Cardiac septum (tissue), 1 donor: ENCODE results near the gene MTA2. TPM values are rescaled to one million over a fixed set of nuclear protein-coding genes. Genes with fewer than 3 reads are reported as not detected.
"Not testable (repeated sequence)": the region's sequence is repeated elsewhere in the genome, so short reads cannot be mapped to it uniquely, and the experiment has no call there.

Experiments
- DNase-seq: peaks from one replicate; pipeline ENCODE4 v3.0.0-alpha.2; 2020; ENCODE audit warnings: low spot score
- intact Hi-C: fragments of 100-400 bp; cut with DNase I; formaldehyde crosslinking; loops from one replicate; pipeline ENCODE4 v1.14.0; 2022
- total RNA-seq: library from RNA; stranded (reverse); fragmentation: NEBNext Ultra II Directional; extraction: Animal tissue kit (Norgen Biotek cat#: 25700); gene quantifications from one replicate; pipeline ENCODE4 v1.2.1, GENCODE V29; 2021
- donor health status: DM: no; HTN: no; CAD: no.

MTA2 gene
- total RNA-seq, 1 donor from 2014 or later = 36.8 TPM

- DNase-seq = peak; percentile 94
- intact Hi-C loops = no loop called here
Observed at GRCh38 chr11:62599069-62599696, 2.5 kb downstream of the MTA2 start.

- no peak for DNase-seq
- intact Hi-C loops = no loop called here
Observed at GRCh38 chr11:62595124-62595523, 6.5 kb downstream of the MTA2 start.

DNA sequence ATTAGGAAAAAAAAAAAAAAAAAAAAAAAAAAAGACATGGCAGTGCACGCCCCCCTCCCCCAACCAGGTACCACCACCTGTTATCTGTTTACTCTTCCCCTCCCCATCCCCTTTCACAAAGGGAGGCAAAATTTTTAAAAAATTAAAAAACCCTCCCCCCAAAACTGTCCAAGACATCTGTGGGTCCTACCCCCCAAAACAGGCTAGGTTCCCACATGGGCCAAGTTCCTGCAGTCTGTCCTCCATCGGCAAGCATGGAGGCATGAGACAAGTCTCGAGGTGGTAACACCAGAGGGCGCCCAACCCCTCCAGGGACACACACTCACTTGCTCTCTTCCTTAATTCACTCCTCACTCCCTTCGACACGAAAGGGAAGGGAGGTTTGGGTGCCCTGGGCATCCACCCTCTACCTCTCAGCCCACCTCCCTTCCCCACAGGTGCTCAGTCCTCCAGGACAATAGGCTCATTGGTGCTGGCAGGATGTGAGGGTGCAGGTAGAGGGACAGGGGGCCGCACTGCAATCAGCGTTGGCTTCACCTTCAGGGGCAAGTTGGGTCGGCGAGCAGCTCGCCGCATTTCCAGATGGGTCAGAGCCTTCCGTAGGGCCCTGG, 8.1 kb downstream of the MTA2 start:
- DNase-seq = peak; percentile 83
- intact Hi-C loops = no loop called here

DNA sequence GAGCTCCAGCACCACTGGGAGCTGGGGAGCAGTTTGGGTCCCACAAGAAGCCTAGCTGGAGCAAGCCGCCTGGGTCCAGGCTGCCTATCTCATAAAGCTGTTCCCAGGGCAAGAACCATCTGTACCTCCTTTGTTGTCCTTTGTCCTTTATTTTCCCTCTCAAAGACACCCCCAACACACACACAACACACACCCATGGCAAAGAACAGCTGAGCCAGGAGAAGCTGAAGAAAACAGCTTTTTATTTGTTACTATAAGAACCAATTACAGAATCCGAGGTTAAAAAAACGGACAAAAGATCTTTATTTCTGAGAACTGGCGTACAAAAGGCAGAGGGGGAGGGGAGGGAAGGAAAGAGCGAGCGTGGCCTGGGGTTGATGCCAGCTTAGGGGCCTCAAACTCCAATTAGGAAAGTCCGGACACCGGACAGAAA, 8.7 kb downstream of the MTA2 start:
- DNase-seq = no peak
- intact Hi-C loops = no loop called here

- intact Hi-C loops = no loop called here
- no peak for DNase-seq
Observed at GRCh38 chr11:62592146-62592815, 9.4 kb downstream of the MTA2 start.

- intact Hi-C loops = no loop called here
- DNase-seq = peak; percentile 96
Observed at GRCh38 chr11:62591448-62592145, 10.1 kb downstream of the MTA2 start, which contains the start of gene TUT1. Gene TUT1, minus strand, starts transcription at chr11:62591523. Its CDS starts 38 bp downstream, at chr11:62591485.

DNA sequence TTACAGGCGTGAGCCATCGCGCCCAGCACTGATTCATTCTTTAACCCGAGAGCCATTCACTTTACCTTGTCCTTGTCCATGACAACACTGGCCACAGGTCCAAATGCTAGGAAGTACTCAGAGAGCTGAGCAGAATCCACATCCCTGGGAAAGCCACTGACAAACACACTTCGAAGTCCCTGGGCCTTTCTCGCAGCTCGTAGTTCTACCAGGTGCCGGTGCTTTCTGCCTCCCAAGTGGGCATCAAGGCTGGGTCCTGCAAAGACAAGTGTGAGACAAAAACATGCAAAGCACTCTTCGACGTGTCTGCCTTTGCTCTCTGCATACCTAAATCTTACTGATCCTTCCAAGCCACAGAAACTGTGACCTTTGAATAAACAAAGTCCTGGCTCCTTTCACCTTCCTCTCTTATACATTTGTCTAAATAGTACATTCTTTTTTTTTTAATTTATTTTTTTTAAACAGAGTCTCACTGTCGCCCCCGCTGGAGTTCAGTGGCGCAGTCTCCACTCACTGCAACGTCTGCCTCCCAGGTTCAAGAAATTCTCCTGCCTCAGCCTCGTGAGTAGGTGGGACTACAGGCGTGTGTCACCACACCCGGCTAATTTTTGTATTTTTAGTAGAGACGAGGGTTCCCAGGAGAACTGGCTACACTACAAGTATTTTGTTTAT, 12.6 kb downstream of the MTA2 start:
- DNase-seq = no peak
- intact Hi-C loops = no loop called here

DNA sequence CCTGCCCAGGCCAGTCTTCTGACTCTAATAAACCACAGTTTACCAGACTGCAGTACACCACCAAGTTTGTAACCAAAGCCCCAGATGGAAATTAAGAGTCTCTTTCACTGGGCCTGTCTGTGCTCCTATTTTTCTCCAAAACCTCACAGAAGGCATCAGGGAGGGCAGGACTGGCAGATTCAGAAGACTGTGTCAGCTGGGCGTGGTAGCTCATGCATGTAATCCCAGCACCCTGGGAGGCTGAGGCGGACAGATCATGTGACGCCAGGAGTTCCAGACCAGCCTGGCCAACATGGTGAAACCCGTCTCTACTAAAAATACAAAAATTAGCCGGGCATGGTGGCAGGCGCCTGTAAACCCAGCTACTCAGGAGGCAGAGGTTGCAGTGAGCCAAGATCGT, 16.3 kb downstream of the MTA2 start:
- intact Hi-C loops, DNase-seq: not testable (repeated sequence)

GRCh38 chr11:62581735-62582134, 19.9 kb downstream of the MTA2 start:
- DNase-seq, intact Hi-C loops: not testable (repeated sequence)

- intact Hi-C loops = no loop called here
- DNase-seq = no peak
Observed at GRCh38 chr11:62580959-62581715, 20.5 kb downstream of the MTA2 start.

DNA sequence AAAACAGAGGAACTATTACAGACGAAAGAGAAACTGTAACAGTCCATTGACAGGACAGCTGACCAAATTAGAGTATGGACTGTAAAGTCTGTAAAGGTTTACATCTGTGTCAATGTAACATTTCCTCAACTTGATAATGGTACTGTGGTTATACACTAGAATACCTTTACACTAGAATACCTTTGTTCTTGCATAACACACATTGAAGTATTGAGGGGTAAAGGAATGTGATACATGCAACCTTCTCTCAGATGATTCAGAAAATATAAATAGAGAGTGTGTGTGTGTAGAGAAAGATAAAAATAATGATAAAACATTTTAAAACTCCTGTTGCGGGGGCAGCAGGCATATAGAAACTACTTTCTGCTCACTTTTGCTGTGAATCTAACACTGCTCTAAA, 22.4 kb downstream of the MTA2 start:
- intact Hi-C loops = no loop called here
- no peak for DNase-seq

GRCh38 chr11:62578541-62578940, 23.1 kb downstream of the MTA2 start:
- intact Hi-C loops = no loop called here
- DNase-seq = no peak

DNA sequence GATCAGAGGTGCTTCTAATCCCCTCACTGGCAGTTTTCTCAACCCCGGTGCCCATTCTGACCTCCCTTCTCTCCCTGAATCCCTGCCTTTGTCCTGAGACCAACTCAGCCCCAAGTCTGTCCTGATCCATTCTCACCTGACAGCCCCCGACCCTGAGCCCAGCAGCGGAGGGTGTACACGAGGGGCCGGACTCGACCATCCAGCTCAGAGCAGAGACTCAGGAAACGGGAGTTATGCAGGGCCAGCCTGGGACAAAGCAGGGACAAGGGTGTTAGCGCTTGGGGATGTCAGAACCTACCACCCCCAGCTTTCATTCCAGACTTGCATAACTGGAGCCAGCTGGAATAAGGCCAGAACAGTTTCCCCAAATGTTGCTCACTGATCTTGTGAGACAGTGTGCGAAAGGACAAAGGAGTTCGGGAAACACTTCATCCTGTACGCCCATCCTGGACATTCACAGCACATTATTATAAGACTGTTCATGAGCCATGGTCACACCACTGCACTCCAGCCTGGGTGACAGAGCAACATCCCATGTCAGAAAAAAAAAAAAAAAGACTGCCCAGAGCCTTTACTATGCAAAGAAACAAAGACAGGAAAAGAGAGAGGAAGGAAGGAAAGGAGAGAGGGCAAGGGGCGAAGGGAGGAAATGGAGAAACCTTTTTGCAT, 24.5 kb downstream of the MTA2 start:
- DNase-seq = no peak
- intact Hi-C loops = no loop called here

GRCh38 chr11:62575837-62576236, 25.8 kb downstream of the MTA2 start:
- no peak for DNase-seq

GRCh38 chr11:62575156-62575555, 26.5 kb downstream of the MTA2 start:
- intact Hi-C loops = no loop called here
- no peak for DNase-seq

More at GRCh38 chr11:62575837-62576236, 25.8 kb downstream of the MTA2 start:
- intact Hi-C loops = no loop called here

- no peak for DNase-seq
- intact Hi-C loops = no loop called here
Observed at GRCh38 chr11:62574363-62575071, 27.1 kb downstream of the MTA2 start.

DNA sequence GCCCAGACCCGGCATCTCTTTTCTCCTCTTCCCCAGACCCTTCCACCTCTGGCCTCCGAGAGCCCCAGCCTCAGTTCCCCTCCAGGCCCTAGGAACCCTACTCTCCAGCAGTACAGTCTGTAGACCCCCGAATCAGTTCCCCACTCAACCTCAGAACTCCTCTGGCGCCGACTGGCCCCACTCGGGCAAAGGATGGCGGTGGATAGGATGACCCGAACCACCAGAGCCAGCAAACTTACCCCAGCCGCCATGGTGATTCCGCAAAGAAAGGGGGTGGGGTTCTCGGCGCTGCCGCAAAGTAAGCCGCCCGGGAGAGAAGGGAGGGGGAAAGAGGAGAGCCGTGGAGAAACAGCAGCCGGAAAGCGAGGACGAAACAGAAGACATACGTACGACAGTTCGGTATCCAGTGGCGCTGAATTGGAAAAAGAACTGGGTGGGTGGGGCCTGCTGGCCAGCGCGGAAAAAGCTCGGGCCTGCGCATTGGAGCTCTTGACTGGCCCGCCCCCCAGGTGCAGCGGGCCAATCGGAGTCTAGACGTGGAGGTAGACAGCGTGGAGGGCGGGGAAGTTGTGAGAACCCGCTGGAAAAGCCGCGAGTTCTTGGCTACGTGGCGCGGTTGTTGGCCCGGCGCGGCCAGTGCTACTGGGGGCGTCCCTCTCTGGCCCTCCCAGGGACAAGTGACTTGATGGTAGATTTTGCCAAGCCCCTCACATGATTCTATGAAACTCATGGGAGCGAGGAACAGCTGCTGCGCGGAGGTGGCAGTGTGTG, 27.9 kb downstream of the MTA2 start, which contains the start of gene EEF1G:
Gene EEF1G (minus strand): TSS at position 300 of the 771 bp plus-strand sequence. CDS start 49 bp downstream, at position 251.
- intact Hi-C loops = no loop called here
- DNase-seq = peak; percentile 99
